Activated CD4-positive, alpha-beta T cell treated with anti-CD3 and anti-CD28 coated beads for 24 hours (primary cell): ENCODE measurements around the gene BTBD1.

Experiments used
- DNase-seq, 2 donors: peaks; one replicate each; pipeline ENCODE4 v3.0.0-alpha.2; 2020; ENCODE audit warnings: low read depth in 2 of 2

BTBD1 gene

GRCh38 chr15:83066734-83067637 lies at the start of gene BTBD1:
Gene BTBD1 (minus strand): TSS chr15:83067252. CDS start chr15:83067151, 101 bp downstream.
- DNase-seq: peak; percentile 78 to 85

- no peak for DNase-seq
These were observed 48.9 kb upstream of the BTBD1 start for GRCh38 chr15:83115831-83116565.

- no peak for DNase-seq
These were observed 48.4 kb upstream of the BTBD1 start for GRCh38 chr15:83115410-83115809.

DNA sequence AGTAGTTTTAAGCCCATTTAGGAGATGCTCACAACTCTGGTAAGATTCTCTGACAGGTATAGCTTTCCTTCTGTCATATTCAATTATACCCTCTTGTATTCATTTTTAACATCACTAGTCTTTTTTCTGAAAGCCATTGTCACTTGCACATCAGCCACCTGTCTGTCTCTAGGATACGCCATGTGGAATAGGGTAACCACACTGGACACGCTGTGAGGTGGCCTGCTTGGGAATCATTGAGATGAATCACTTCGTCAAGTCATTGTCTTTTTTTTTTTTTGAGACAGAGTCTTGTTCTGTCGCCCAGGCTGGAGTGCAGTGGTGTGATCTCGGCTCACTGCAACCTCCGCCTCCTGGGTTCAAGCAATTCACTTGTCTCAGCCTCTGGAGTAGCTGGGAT lies 47.8 kb upstream of the BTBD1 start:
- no peak for DNase-seq

DNA sequence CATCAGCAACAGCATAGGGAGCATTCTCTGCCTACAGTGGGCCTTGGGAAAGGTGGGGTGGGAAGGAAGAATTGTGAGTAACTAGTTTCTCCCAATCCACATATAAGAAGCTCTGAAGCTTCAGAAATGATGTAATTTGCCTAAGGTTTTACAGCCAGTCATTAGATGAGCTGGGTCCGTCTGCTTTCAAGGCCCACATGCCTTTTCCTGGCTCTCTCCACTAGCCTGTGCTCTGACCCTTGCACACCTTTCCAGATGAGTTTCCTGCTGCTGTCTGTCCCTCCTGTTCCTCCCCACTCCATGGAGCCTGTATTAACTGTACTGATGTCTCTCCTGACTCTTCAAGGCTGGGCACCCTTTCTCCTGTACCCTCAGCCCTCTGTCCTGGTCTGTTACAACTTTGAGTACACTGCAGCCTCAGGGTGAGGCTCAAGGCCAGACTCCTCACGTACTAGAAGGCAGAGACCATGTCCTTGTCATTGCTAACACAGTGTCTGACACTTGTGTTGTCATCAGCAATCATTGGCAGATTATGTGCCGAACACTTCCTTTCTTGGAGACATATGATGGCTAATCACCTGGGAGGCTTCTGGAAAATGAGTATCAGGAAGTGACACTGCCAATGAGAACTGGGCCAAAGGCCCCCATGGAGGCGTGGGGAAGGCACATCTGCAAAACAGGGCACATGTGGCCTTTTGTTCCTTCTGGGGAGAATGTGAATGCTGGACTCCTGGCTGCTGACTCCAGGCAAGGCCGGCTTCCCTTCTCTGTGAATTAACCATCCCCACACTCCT lies 47.0 kb upstream of the BTBD1 start:
- DNase-seq: no peak

DNA sequence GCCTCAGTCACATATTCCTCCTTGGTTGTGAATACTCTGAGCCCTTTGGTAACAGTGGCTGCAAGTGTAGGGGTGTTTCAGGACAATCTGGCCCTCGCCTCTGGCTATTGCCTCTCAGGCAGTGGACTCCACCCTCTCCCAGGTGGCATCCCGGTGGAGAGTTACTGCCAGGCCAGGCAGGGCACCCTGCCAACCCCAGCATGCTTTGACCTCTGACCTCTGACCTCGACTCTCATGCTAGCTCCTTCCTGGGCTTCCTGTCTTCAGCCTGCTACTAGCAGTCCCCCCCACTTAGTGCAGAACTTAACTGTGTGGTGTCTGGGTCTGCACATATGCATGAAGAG lies 45.9 kb upstream of the BTBD1 start:
- no peak for DNase-seq

DNA sequence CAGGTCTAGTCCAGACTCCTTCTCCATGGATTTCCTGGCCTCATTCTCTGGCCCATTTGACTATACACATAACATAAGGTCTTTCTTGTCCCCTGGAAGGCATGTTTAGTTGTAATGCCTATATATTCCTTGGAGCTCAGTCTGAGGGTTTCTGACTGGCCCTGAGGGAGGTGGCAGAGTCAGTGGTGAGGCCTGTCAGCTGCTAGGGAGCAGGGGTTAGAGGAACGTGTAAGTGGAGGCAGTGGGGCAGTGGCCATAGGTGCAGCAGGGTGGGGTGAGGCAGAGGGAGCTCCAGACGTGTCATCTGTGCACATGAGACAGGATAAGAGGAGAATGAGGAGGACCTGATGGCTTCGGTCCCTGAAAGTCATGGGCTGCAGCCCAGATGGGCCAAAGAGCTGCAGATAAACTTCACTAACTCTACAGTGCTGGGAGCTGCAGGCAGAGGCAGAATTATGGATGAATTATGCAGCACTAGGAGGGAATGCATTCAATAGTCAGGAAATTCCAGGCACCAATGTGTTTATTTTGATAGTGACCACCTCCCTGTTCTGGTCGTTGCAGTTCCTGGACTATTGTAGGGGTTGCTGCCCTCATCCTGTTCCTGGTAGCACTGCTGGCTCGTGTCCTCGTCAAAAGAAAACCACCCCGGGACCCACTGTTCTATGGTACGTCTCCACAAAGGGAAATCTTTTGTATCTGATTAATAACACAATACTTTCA lies 45.3 kb upstream of the BTBD1 start:
- DNase-seq: no peak

DNA sequence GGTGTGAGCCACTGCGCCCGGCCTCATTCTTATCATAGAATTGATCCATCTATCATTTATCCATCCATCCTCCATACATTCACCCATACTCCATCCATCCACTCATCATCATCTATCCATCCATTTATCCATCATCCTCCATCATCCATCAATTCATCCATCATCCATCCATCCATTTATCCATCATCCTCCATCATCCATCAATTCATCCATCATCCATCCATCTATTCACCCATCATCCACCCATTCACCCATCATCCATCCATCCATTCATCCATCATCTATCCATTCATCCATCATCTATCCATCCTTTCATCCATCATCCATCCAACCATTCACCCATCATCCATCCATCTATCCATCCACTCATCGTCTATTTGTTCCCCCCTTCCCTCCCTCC lies 44.1 kb upstream of the BTBD1 start:
- no peak for DNase-seq

GRCh38 chr15:83110381-83110780 lies 43.3 kb upstream of the BTBD1 start:
- DNase-seq: no peak

DNA sequence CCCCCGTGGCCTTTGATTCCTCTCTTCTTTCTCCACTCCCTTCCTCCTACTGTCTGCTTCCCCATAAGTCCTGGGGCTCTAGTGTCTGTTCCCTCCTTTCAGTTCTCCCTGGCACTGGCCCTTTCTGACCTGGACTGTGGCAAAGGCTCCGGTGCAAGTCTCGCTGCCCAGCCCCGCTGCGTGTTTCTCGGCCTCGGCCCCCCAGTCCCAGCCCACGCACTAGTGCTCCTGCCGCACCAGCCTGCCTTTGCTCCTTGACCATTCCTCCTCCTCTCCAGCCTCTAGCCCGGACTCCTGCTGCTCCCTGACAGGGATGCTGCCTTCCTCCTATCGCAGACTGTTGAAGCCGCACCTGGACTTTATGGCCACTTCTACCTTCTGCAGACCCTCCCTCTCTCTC lies 42.5 kb upstream of the BTBD1 start:
- DNase-seq: no peak

- no peak for DNase-seq
These were observed 41.5 kb upstream of the BTBD1 start for GRCh38 chr15:83108266-83109219.

GRCh38 chr15:83107841-83108181 lies 40.8 kb upstream of the BTBD1 start:
- no peak for DNase-seq

GRCh38 chr15:83106994-83107840 lies 40.2 kb upstream of the BTBD1 start, which contains the start of gene TM6SF1:
Gene TM6SF1 (plus strand): TSS chr15:83107645. CDS start chr15:83107681, 36 bp downstream.
- no peak for DNase-seq

GRCh38 chr15:83105440-83105839 lies 38.4 kb upstream of the BTBD1 start:
- no peak for DNase-seq

DNA sequence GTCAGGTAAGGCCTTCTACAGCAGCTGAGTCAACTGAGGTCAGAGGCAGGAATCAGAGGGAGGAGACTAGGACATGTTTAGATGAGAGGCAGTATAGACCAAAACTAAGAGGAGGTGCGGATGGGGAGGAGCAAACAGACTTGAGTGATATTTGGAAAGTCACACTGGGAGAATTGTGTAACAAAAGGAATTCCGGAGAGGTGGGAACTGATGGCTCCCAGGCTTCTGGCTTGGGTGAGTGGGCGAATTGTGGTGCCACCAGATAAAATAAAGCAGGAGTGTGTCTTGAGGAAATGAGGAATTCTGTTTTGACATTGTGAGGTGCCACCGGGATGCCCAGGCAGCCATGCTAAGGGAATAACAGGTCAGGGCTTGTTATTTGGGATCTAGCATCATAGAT lies 37.1 kb upstream of the BTBD1 start:
- no peak for DNase-seq

DNA sequence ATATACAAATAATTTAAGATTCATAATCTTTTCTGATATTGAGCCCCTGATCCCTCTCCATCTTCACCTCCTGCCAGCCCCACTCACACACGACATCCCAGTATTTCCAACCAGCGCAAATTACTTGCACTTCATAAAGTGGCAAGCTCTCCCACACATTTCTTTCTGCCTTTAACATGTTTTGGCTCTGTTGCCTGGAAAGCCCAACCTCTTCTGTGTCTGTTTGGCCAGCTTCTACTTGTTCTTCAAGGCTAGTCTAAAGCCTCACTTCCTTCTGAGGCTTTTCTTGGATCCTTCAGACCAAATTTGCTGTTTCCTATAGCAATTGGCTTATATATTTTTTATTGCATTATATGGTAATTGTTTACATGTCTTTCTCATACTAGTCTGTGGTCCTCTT lies 35.3 kb upstream of the BTBD1 start:
- no peak for DNase-seq

DNA sequence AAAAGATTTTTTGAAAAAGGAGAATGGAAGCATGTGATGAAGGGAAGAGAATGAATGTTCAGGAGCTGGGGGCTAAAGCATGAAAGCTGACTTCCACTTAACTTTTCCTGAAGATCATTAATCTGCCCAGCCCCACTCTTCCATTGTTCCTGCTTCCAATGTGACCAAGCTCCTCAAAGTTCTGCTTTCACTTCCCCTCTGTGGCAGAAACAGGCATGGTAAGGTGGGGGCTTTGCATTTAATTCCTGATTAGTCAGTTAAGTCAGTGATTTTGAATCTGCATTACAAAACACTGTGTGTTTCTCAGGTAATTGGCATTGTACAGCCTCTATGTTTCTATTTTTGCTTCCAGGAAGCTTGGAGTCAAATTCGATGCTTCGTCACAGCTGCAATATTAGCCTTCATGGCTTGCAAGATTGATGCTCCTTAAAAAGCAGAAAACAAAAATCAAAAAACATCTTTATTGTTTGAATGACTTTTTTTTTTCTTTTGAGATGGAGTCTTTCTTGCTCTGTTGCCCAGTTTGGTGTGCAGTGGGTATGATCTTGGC lies 33.1 kb upstream of the BTBD1 start:
- DNase-seq: no peak

DNA sequence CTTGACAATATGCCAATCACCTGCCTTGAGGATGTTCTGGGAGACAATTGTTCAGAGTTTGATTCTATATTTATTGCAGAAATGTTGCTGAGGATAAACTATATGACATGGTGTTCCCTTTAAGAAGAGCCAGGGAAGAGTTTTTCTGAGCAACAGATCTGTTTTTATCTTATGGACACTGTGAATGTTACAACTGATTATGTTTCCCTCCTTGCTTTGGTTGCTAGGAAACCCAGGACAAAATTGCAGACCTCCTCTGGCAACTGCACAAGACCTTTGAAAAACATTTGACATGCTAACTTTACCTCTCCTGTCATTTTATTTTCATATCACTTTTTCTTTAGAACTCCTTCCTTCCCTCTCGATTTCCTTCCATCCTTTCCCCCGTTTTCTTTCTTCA lies 32.2 kb upstream of the BTBD1 start:
- no peak for DNase-seq

- DNase-seq: no peak
These were observed 31.0 kb upstream of the BTBD1 start for GRCh38 chr15:83098079-83098478.
